ENCODE measurements around the gene EMP2.

DNA sequence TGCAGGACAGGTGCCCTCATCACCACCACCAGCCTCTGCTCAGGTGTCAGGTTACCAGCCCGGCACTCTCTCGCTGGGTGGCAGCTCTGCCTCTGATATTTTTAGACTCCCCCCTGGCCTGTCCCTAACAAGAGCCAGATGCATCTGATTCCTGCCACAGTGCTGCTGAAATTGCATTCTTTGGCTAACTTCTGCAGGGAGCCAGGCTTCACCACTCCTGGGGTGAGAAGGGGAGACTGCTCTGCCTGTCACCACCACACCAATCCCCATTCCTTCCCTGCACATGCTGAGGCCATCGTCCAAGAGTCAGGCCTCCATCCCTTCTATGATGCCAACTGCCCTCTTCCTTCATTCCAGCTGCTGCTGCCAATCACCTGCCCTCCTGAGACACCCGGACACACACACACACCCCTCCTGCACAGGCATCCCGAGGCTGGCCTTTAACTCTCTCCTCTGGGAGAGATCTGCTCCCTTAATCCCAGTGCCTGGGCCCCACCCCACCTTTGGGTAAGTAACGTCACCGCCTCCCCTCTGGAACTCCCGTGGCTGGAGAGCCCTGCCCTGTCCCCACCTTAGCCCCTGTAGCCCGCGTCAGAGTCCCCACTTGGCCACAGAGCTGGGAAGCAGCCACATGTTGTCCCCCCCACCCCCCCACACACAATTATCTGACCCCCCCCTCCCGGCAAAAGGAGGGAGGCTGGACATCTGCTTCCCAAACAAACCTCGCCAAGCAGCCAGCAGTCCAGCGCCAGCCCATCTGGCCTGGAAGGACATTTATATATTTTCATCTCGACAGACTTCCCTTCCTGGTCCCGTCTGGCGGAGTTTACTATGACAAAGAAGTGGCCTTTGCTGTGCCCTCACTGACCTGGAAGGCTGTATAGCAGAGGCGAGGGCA lies 2.8 kb downstream of the EMP2 start:
- TF ChIP-seq, protein P1, sequence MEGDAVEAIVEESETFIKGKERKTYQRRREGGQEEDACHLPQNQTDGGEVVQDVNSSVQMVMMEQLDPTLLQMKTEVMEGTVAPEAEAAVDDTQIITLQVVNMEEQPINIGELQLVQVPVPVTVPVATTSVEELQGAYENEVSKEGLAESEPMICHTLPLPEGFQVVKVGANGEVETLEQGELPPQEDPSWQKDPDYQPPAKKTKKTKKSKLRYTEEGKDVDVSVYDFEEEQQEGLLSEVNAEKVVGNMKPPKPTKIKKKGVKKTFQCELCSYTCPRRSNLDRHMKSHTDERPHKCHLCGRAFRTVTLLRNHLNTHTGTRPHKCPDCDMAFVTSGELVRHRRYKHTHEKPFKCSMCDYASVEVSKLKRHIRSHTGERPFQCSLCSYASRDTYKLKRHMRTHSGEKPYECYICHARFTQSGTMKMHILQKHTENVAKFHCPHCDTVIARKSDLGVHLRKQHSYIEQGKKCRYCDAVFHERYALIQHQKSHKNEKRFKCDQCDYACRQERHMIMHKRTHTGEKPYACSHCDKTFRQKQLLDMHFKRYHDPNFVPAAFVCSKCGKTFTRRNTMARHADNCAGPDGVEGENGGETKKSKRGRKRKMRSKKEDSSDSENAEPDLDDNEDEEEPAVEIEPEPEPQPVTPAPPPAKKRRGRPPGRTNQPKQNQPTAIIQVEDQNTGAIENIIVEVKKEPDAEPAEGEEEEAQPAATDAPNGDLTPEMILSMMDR (IDR thresholded peaks at IDR 0.05), result no peak
- TF ChIP-seq POLR2A (IDR thresholded peaks at IDR 0.05) (no peak), POLR2AphosphoS5 (IDR thresholded peaks at IDR 0.05; ENCODE audit: insufficient read depth in 1 of 2, low read depth in 1 of 2) (no peak)

Measured in vagina (tissue), 2 donors.